Adipocyte (in vitro differentiated cells): ENCODE measurements around the gene ARHGAP24.
A peak's percentile ranks its signal among the peaks of the same experiment; 100 is the strongest.
"Not testable (repeated sequence)": the region's sequence is repeated elsewhere in the genome, so short reads cannot be mapped to it uniquely, and the experiment has no call there.

Experiments used
- DNase-seq: peaks from one replicate; pipeline ENCODE4 v3.0.0-alpha.2; 2015; ENCODE audit warnings: low read depth
- H3K27me3 ChIP-seq: replicated peaks from 2 replicates; pipeline ENCODE4 v1.7.0; 2013; ENCODE audit warnings: mild to moderate bottlenecking, low read length, moderate library complexity; ENCODE audit not compliant: control insufficient read depth, insufficient read depth
- H3K36me3 ChIP-seq: 2 replicates; pipeline ENCODE4 v1.7.0; 2013; ENCODE audit warnings: low read length, mild to moderate bottlenecking, moderate library complexity; ENCODE audit not compliant: control insufficient read depth, insufficient read depth, severe bottlenecking
- H3K4me1 ChIP-seq: 2 replicates; pipeline ENCODE4 v1.7.0; 2013; ENCODE audit warnings: mild to moderate bottlenecking, low read length, moderate library complexity; ENCODE audit not compliant: control insufficient read depth, insufficient read depth
- H3K4me3 ChIP-seq: 2 replicates; pipeline ENCODE4 v1.7.0; 2013; ENCODE audit warnings: mild to moderate bottlenecking, low read length, moderate library complexity
- H3K9ac ChIP-seq: 2 replicates; pipeline ENCODE4 v1.7.0; 2013; ENCODE audit warnings: mild to moderate bottlenecking, low read length, moderate library complexity
- H3K9me3 ChIP-seq: 2 replicates; pipeline ENCODE4 v1.7.0; 2013; ENCODE audit warnings: mild to moderate bottlenecking, low read length, moderate library complexity; ENCODE audit not compliant: control insufficient read depth

The ARHGAP24 gene

GRCh38 chr4:85952972-85953650, 478.2 kb downstream of the ARHGAP24 start:
- Histone ChIP-seq H3K9me3 (no peaks in the 10 kb centered on the region), H3K27me3 (no peaks in the 10 kb centered on the region), H3K4me3 (peak overlapping the region; percentile 36), H3K9ac (peak overlapping the region; percentile 46), H3K36me3 (no peaks in the 10 kb centered on the region), H3K4me1 (peaks cover 29% of the 10 kb centered on the region)
- peak; percentile 13 for DNase-seq

- Histone ChIP-seq H3K9ac (peak overlapping the region; percentile 46), H3K36me3 (no peaks in the 10 kb centered on the region), H3K27me3 (no peaks in the 10 kb centered on the region), H3K4me3 (no peak overlapping the region), H3K9me3 (no peaks in the 10 kb centered on the region), H3K4me1 (peaks cover 29% of the 10 kb centered on the region)
- peak; percentile 61 for DNase-seq
Measured at GRCh38 chr4:85953651-85954018, 478.7 kb downstream of the ARHGAP24 start.

- H3K36me3 ChIP-seq = no peaks in the 10 kb centered on the region
- H3K4me3 ChIP-seq = no peak overlapping the region
- DNase-seq = peak; percentile 58
- no peaks in the 10 kb centered on the region for H3K9me3 ChIP-seq
- no peaks in the 10 kb centered on the region for H3K27me3 ChIP-seq
- peaks cover 29% of the 10 kb centered on the region for H3K4me1 ChIP-seq
- no peak overlapping the region for H3K9ac ChIP-seq
Measured at GRCh38 chr4:85955620-85956292, 480.8 kb downstream of the ARHGAP24 start.

GRCh38 chr4:85956293-85956945, 481.5 kb downstream of the ARHGAP24 start:
- Histone ChIP-seq H3K36me3 (no peaks in the 10 kb centered on the region), H3K4me3 (no peak overlapping the region), H3K4me1 (peaks cover 24% of the 10 kb centered on the region), H3K9ac (no peak overlapping the region), H3K9me3 (no peaks in the 10 kb centered on the region), H3K27me3 (no peaks in the 10 kb centered on the region)
- no peak for DNase-seq

GRCh38 chr4:85961887-85962286, 486.9 kb downstream of the ARHGAP24 start:
- Histone ChIP-seq H3K4me1 (peaks cover 40% of the 10 kb centered on the region), H3K4me3 (no peak overlapping the region), H3K9ac (no peak overlapping the region), H3K36me3 (no peaks in the 10 kb centered on the region), H3K27me3 (no peaks in the 10 kb centered on the region), H3K9me3 (no peaks in the 10 kb centered on the region)
- DNase-seq = no peak

GRCh38 chr4:85963231-85963630, 488.3 kb downstream of the ARHGAP24 start:
- peaks cover 53% of the 10 kb centered on the region for H3K4me1 ChIP-seq
- no peak overlapping the region for H3K9ac ChIP-seq
- H3K36me3 ChIP-seq = no peaks in the 10 kb centered on the region
- H3K27me3 ChIP-seq = no peaks in the 10 kb centered on the region
- DNase-seq = peak; percentile 60
- H3K4me3 ChIP-seq = no peak overlapping the region
- no peaks in the 10 kb centered on the region for H3K9me3 ChIP-seq

GRCh38 chr4:85964298-85964697, 489.3 kb downstream of the ARHGAP24 start:
- Histone ChIP-seq H3K9ac (no peak overlapping the region), H3K4me3 (no peak overlapping the region), H3K36me3 (no peaks in the 10 kb centered on the region), H3K4me1 (peaks cover 60% of the 10 kb centered on the region), H3K27me3 (no peaks in the 10 kb centered on the region), H3K9me3 (no peaks in the 10 kb centered on the region)
- DNase-seq = no peak

GRCh38 chr4:85965017-85965416, 490.1 kb downstream of the ARHGAP24 start:
- not testable (repeated sequence) for DNase-seq, H3K27me3 ChIP-seq, H3K36me3 ChIP-seq, H3K9ac ChIP-seq, H3K4me3 ChIP-seq, H3K9me3 ChIP-seq
- peaks cover 66% of the 10 kb centered on the region for H3K4me1 ChIP-seq

GRCh38 chr4:85965529-85965928, 490.6 kb downstream of the ARHGAP24 start:
- Histone ChIP-seq H3K9ac (peak overlapping the region; percentile 64), H3K9me3 (no peaks in the 10 kb centered on the region), H3K27me3 (no peaks in the 10 kb centered on the region), H3K4me3 (no peak overlapping the region), H3K4me1 (peaks cover 71% of the 10 kb centered on the region), H3K36me3 (no peaks in the 10 kb centered on the region)
- DNase-seq = no peak

GRCh38 chr4:85966373-85966772, 491.4 kb downstream of the ARHGAP24 start:
- peak; percentile 32 for DNase-seq
- no peaks in the 10 kb centered on the region for H3K27me3 ChIP-seq
- H3K9me3 ChIP-seq = no peaks in the 10 kb centered on the region
- H3K36me3 ChIP-seq = no peaks in the 10 kb centered on the region
- H3K4me3 ChIP-seq = peak overlapping the region; percentile 22
- peak overlapping the region; percentile 64 for H3K9ac ChIP-seq
- H3K4me1 ChIP-seq = peaks cover 77% of the 10 kb centered on the region

GRCh38 chr4:85967872-85968271, 492.9 kb downstream of the ARHGAP24 start:
- H3K27me3 ChIP-seq = no peaks in the 10 kb centered on the region
- H3K9ac ChIP-seq = peak overlapping the region; percentile 69
- H3K4me1 ChIP-seq = peaks cover 72% of the 10 kb centered on the region
- no peaks in the 10 kb centered on the region for H3K9me3 ChIP-seq
- H3K4me3 ChIP-seq = no peak overlapping the region
- peaks cover 10% of the 10 kb centered on the region for H3K36me3 ChIP-seq
- peak; percentile 24 for DNase-seq
